Body of pancreas (tissue), 4 donors: ENCODE data around the gene MTR.

Experiments
- POLR2A ChIP-seq, 3 donors: fragments of 450-650 bp; IDR thresholded peaks; one replicate each; pipeline ENCODE4 v1.6.1; 2016; ENCODE audit warnings: antibody characterized with exemption in 3 of 3, mild to moderate bottlenecking in 2 of 3
- TF ChIP-seq, protein P1 (sequence below), 7 experiments: fragments of 450-650 bp in 4 of 7; fragments of 200-600 bp in 3 of 7; sonication (generic) in 3 of 7; IDR thresholded peaks; one replicate each; pipeline ENCODE4 v1.5.1; 2016 to 2019; ENCODE audit warnings: antibody characterized with exemption in 7 of 7

DNA sequence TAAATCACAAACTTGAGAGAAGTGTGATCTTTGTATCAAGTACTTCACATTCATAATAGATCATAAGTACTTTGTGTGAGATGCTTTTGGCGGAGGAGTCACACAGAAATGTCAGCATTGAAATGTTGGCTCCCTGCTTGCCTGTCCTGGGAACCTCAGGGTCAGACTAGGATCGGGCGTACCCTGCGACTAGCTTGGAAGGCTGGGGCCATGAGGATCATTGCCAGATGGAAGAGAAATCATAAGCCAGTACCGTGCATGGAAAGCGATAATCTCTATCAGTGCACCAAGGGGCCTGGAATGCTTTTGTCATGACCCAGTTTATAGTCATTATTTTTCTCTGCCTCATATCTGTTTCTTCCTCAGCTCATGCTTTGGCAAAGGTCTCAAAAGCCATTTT lies 35.5 kb downstream of the MTR start:
- no peak for TF ChIP-seq POLR2A (IDR thresholded peaks at IDR 0.05)
- TF ChIP-seq, protein P1, sequence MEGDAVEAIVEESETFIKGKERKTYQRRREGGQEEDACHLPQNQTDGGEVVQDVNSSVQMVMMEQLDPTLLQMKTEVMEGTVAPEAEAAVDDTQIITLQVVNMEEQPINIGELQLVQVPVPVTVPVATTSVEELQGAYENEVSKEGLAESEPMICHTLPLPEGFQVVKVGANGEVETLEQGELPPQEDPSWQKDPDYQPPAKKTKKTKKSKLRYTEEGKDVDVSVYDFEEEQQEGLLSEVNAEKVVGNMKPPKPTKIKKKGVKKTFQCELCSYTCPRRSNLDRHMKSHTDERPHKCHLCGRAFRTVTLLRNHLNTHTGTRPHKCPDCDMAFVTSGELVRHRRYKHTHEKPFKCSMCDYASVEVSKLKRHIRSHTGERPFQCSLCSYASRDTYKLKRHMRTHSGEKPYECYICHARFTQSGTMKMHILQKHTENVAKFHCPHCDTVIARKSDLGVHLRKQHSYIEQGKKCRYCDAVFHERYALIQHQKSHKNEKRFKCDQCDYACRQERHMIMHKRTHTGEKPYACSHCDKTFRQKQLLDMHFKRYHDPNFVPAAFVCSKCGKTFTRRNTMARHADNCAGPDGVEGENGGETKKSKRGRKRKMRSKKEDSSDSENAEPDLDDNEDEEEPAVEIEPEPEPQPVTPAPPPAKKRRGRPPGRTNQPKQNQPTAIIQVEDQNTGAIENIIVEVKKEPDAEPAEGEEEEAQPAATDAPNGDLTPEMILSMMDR (IDR thresholded peaks at IDR 0.05) = no peak
